Stomach (tissue), 4 donors: ENCODE results near the gene ITPR2.
"Not testable (repeated sequence)": the region's sequence is repeated elsewhere in the genome, so short reads cannot be mapped to it uniquely, and the experiment has no call there.

ENCODE experiments used
- CTCF ChIP-seq, 7 experiments: fragments of 450-650 bp in 4 of 7; fragments of 200-600 bp in 3 of 7; sonication (generic) in 3 of 7; IDR thresholded peaks; one replicate each; pipeline ENCODE4 v1.5.1; 2016 to 2019; ENCODE audit warnings: antibody characterized with exemption in 7 of 7, control low read depth in 2 of 7, mild to moderate bottlenecking in 1 of 7
- EP300 ChIP-seq: sonication (generic); formaldehyde crosslinking; IDR thresholded peaks from one replicate; pipeline ENCODE4 v1.6.1; 2017; ENCODE audit warnings: antibody characterized with exemption
- POLR2A ChIP-seq, 4 donors: fragments of 450-650 bp; IDR thresholded peaks; one replicate each; pipeline ENCODE4 v1.6.1; 2016; ENCODE audit warnings: antibody characterized with exemption in 4 of 4, control low read depth in 2 of 4, mild to moderate bottlenecking in 1 of 4, moderate library complexity in 1 of 4

GRCh38 chr12:26775991-26776390, 57.0 kb downstream of the ITPR2 start:
- not testable (repeated sequence) for TF ChIP-seq CTCF (IDR thresholded peaks at IDR 0.05); EP300; POLR2A (IDR thresholded peaks at IDR 0.05)
